HepG2 (cell line): ENCODE data around the gene ARHGEF40. TPM values are rescaled to one million over a fixed set of nuclear protein-coding genes. Genes with fewer than 3 reads are reported as not detected.
A peak's percentile ranks its signal among the peaks of the same experiment; 100 is the strongest.

Source experiments
- AGO1 ChIP-seq: fragments of 200-400 bp; formaldehyde crosslinking; IDR thresholded peaks from 2 replicates; pipeline ENCODE4 v1.6.1; 2017; ENCODE audit warnings: mild to moderate bottlenecking, low read depth, low read length, moderate library complexity; ENCODE audit not compliant: poor library complexity, severe bottlenecking
- ETV6 ChIP-seq: sonication (generic); formaldehyde crosslinking; conservative IDR thresholded peaks from 2 replicates; pipeline ENCODE4 v1.4.0; 2020; ENCODE audit warnings: missing genetic modification reagents
- GZF1 ChIP-seq: sonication (generic); formaldehyde crosslinking; IDR thresholded peaks from 2 replicates; pipeline ENCODE4 v1.5.1; 2020; ENCODE audit warnings: mild to moderate bottlenecking, missing genetic modification reagents
- ISX ChIP-seq: sonication (generic); formaldehyde crosslinking; conservative IDR thresholded peaks from 2 replicates; pipeline ENCODE4 v1.5.0; 2020; ENCODE audit warnings: missing genetic modification reagents
- KDM3A ChIP-seq: IDR thresholded peaks from 2 replicates; pipeline ENCODE4 v1.6.1; 2018; ENCODE audit warnings: low read depth, missing compliant biosample characterization
- NR2F1 ChIP-seq, 2 experiments: fragments of 450-650 bp in 1 of 2; formaldehyde crosslinking in 1 of 2; IDR thresholded peaks; 2 replicates each; pipeline versions ENCODE4 v1.5.0 to v1.6.1; 2016 to 2020; ENCODE audit warnings: mild to moderate bottlenecking in 1 of 2, missing compliant biosample characterization in 1 of 2, missing genetic modification reagents in 1 of 2, moderate library complexity in 1 of 2
- PITX1 ChIP-seq: sonication (generic); formaldehyde crosslinking; IDR thresholded peaks from 2 replicates; pipeline ENCODE4 v1.5.1; 2020; ENCODE audit warnings: mild to moderate bottlenecking, missing genetic modification reagents
- SOX6 ChIP-seq, 2 experiments: fragments of 450-650 bp in 1 of 2; sonication (generic) in 1 of 2; formaldehyde crosslinking in 1 of 2; IDR thresholded peaks; 2 replicates each; pipeline versions ENCODE4 v1.4.0 to v1.6.1; 2017 to 2020; ENCODE audit warnings: antibody characterized with exemption in 1 of 2, mild to moderate bottlenecking in 1 of 2, missing genetic modification reagents in 1 of 2
- ZBTB37 ChIP-seq: sonication (generic); formaldehyde crosslinking; IDR thresholded peaks from 2 replicates; pipeline ENCODE4 v1.4.0; 2020; ENCODE audit warnings: mild to moderate bottlenecking, missing genetic modification reagents
- ZFP90 ChIP-seq: sonication (generic); formaldehyde crosslinking; IDR thresholded peaks from 2 replicates; pipeline ENCODE4 v1.8.0; 2022; ENCODE audit warnings: missing genetic modification reagents, mild to moderate bottlenecking, inconsistent platforms, borderline replicate concordance
- ZFX ChIP-seq: sonication (generic); formaldehyde crosslinking; IDR thresholded peaks from 2 replicates; pipeline ENCODE4 v1.4.0; 2020; ENCODE audit warnings: mild to moderate bottlenecking, low read depth, missing genetic modification reagents, moderate library complexity
- ZNF354B ChIP-seq: sonication (generic); formaldehyde crosslinking; IDR thresholded peaks from 2 replicates; pipeline ENCODE4 v1.8.0; 2022; ENCODE audit warnings: mild to moderate bottlenecking, missing genetic modification reagents
- ZNF670 ChIP-seq: sonication (generic); formaldehyde crosslinking; IDR thresholded peaks from 2 replicates; pipeline ENCODE4 v1.8.0; 2022; ENCODE audit warnings: mild to moderate bottlenecking, missing genetic modification reagents, borderline replicate concordance
- ZNF792 ChIP-seq: IDR thresholded peaks from 2 replicates; pipeline ENCODE4 v1.6.1; 2016
- polyA plus RNA-seq, 8 experiments: library from polyadenylated mRNA; depleted of rRNA in 3 of 8; stranded (reverse) in 7 of 8; unstranded in 1 of 8; fragments of >200 nt; fragmentation: Illumina TruSeq in 4 of 8; extraction: Trizol in 4 of 8; gene quantifications; 2 replicates each; pipeline versions ENCODE4 v1.2.1 to v1.2.3, GENCODE V29; 2011 to 2016; ENCODE audit warnings: low read depth in 4 of 8, missing spikeins in 1 of 8, mixed read lengths in 1 of 8; ENCODE audit not compliant: insufficient read depth in 1 of 8
- total RNA-seq, 5 experiments: library from RNA; depleted of rRNA; stranded (reverse); fragments of >200 nt; fragmentation: Illumina TruSeq; extraction: Trizol; gene quantifications; 2 replicates each; pipeline ENCODE4 v1.2.3, GENCODE V29; 2016; ENCODE audit warnings: low read depth in 1 of 5
- TF ChIP-seq, protein P1 (sequence below), 2 experiments: fragments of 450-650 bp in 1 of 2; sonication (generic) in 1 of 2; formaldehyde crosslinking in 1 of 2; IDR thresholded peaks; 2 replicates each; pipeline versions ENCODE4 v1.6.1 to v1.8.0; 2016 to 2022; ENCODE audit warnings: antibody characterized with exemption in 1 of 2, mild to moderate bottlenecking in 1 of 2, missing genetic modification reagents in 1 of 2
- TF ChIP-seq, protein P2 (sequence below): sonication (generic); formaldehyde crosslinking; IDR thresholded peaks from 2 replicates; pipeline ENCODE4; 2020; ENCODE audit warnings: missing genetic modification reagents, mild to moderate bottlenecking, borderline replicate concordance

The ARHGEF40 gene
- total and polyA plus RNA-seq, 2 of the 13 experiments (the other 11 are each of a cell fraction or from before 2014, with no cell fraction given): 28.1 to 78.1 TPM

DNA sequence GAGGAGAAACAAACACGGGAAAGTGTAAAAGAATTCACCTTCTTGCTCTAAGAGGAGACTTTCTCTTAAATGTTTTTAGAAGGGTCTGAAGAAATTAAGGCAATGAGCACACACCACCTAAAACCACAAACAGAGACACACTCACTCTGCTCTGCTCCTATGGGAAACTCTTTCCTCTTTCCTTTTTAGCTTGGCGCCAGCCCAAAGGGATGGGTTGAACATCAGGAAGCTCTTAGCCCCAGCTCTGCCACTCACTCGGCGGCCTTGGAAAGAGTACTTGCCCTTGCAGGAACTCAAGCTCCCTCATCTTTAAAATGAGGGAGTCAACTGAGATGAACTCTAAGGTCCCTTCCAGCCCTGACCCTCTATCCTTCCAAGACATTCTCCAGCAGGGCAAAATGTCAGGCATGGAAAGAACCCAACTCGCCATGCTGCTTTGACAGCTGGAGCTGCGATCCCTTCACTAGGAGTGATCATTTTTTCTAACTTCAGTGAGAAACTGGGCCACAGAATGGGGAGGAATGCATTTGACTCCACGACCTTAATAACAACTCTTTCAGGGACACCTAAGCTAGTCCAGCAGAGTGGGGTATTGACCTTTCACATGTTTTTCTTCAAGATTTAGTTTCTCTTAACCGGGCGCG is 13.5 kb upstream of the ARHGEF40 start (continued):
- TF ChIP-seq, protein P1, sequence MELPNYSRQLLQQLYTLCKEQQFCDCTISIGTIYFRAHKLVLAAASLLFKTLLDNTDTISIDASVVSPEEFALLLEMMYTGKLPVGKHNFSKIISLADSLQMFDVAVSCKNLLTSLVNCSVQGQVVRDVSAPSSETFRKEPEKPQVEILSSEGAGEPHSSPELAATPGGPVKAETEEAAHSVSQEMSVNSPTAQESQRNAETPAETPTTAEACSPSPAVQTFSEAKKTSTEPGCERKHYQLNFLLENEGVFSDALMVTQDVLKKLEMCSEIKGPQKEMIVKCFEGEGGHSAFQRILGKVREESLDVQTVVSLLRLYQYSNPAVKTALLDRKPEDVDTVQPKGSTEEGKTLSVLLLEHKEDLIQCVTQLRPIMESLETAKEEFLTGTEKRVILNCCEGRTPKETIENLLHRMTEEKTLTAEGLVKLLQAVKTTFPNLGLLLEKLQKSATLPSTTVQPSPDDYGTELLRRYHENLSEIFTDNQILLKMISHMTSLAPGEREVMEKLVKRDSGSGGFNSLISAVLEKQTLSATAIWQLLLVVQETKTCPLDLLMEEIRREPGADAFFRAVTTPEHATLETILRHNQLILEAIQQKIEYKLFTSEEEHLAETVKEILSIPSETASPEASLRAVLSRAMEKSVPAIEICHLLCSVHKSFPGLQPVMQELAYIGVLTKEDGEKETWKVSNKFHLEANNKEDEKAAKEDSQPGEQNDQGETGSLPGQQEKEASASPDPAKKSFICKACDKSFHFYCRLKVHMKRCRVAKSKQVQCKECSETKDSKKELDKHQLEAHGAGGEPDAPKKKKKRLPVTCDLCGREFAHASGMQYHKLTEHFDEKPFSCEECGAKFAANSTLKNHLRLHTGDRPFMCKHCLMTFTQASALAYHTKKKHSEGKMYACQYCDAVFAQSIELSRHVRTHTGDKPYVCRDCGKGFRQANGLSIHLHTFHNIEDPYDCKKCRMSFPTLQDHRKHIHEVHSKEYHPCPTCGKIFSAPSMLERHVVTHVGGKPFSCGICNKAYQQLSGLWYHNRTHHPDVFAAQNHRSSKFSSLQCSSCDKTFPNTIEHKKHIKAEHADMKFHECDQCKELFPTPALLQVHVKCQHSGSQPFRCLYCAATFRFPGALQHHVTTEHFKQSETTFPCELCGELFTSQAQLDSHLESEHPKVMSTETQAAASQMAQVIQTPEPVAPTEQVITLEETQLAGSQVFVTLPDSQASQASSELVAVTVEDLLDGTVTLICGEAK (IDR thresholded peaks at IDR 0.05): no peak
- TF ChIP-seq, protein P1 (CRISPR knock-in tag; IDR thresholded peaks at IDR 0.05): no peak
- 0 out of 2 replicates have a peak, but pooled peaks have one; percentile 24 for TF ChIP-seq ZNF354B (CRISPR knock-in tag)
- TF ChIP-seq ZNF670 (CRISPR knock-in tag): no peak
- TF ChIP-seq SOX6 (IDR thresholded peaks at IDR 0.05): no peak
- no peak for TF ChIP-seq SOX6 (CRISPR knock-in tag; IDR thresholded peaks at IDR 0.05)
- no peak for TF ChIP-seq NR2F1 (CRISPR knock-in tag; IDR thresholded peaks at IDR 0.05)
- no peak for TF ChIP-seq ETV6 (CRISPR knock-in tag)
- no peak for TF ChIP-seq GZF1 (CRISPR knock-in tag)
- TF ChIP-seq KDM3A (CRISPR knock-in tag): no peak
- no peak for TF ChIP-seq ZBTB37 (CRISPR knock-in tag)
- TF ChIP-seq ZFX (CRISPR knock-in tag): no peak
- TF ChIP-seq ZNF792: no peak
- TF ChIP-seq, protein P2, sequence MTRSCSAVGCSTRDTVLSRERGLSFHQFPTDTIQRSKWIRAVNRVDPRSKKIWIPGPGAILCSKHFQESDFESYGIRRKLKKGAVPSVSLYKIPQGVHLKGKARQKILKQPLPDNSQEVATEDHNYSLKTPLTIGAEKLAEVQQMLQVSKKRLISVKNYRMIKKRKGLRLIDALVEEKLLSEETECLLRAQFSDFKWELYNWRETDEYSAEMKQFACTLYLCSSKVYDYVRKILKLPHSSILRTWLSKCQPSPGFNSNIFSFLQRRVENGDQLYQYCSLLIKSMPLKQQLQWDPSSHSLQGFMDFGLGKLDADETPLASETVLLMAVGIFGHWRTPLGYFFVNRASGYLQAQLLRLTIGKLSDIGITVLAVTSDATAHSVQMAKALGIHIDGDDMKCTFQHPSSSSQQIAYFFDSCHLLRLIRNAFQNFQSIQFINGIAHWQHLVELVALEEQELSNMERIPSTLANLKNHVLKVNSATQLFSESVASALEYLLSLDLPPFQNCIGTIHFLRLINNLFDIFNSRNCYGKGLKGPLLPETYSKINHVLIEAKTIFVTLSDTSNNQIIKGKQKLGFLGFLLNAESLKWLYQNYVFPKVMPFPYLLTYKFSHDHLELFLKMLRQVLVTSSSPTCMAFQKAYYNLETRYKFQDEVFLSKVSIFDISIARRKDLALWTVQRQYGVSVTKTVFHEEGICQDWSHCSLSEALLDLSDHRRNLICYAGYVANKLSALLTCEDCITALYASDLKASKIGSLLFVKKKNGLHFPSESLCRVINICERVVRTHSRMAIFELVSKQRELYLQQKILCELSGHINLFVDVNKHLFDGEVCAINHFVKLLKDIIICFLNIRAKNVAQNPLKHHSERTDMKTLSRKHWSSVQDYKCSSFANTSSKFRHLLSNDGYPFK (CRISPR knock-in tag): no peak
- TF ChIP-seq ZFP90 (CRISPR knock-in tag): no peak
- TF ChIP-seq AGO1: no peak
- TF ChIP-seq PITX1 (CRISPR knock-in tag): no peak
- TF ChIP-seq ISX (CRISPR knock-in tag): no peak
